ENCODE data around the gene ADSL. TPM values are rescaled to one million over a fixed set of nuclear protein-coding genes. Genes with fewer than 3 reads are reported as not detected.
A peak's percentile ranks its signal among the peaks of the same experiment; 100 is the strongest.

Gene ADSL
- total and polyA plus RNA-seq, 2 donors (not counting 1 experiment from before 2014, with no cell fraction given): 67.0 to 89.8 TPM

DNA sequence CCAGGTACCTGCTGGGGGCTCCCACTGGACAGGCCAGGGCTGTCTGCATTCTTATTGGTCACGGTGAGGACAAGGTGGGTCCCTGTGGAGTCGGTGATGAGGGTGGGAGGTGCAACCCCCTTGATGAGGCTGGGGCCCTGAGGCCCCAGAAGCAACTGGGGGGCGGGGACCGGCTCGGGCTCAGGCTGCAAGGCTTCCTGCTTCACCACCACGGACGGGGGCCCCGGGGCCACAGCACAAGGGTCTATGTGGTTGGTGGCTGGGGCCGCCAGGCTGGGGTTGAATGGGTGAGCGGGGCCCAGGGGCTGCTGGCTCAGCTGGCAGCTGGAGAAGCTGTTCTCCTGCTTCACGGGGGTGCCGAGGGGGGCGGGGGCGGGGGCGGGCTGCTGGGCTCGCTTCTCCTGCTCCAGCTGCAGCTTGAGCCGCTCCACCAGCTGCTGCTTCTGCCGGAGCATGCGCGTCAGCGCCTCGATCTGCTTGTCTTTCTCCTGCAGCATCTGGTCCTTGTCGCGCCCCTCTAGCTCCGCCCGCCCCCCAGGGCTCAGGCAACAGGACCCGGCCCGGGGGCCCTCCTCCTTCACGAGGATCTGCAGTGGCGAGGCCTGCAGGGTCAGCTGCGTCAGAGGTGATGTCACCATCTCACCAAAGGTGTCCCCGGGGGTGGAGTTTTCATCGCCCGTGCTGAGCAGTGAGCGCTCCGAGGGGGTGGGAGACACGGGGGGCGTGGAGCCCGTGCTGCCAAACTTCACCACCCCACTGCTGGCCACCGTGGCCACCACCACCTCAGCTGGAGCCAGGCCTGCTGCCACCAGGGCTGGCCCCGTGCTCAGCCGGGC is 72.3 kb downstream of the ADSL start:
- no peak overlapping the region for H2AFZ ChIP-seq (ENCODE audit: low read length)
- H4K20me1 ChIP-seq (ENCODE audit: control insufficient read depth, extremely low read depth, insufficient read depth, low read length): no peaks in the 10 kb centered on the region
- no peak overlapping the region for H3K27ac ChIP-seq (ENCODE audit: insufficient read depth, low read length)
- DNase-seq (ENCODE audit: low read depth in 2 of 2): peak in 1 of 2 donors; percentile 56
- no peaks in the 10 kb centered on the region for H3K9me3 ChIP-seq (ENCODE audit: control insufficient read depth, insufficient read depth, low read depth, low read length)
- peaks cover 32% of the 10 kb centered on the region for H3K36me3 ChIP-seq (ENCODE audit: control insufficient read depth, insufficient read depth, low read length)
- no peak overlapping the region for H3K9ac ChIP-seq (ENCODE audit: insufficient read depth, low read length)
- TF ChIP-seq EZH2 (IDR thresholded peaks at IDR 0.05; ENCODE audit: low read length, missing control alignments): no peak
- TF ChIP-seq, protein P1, sequence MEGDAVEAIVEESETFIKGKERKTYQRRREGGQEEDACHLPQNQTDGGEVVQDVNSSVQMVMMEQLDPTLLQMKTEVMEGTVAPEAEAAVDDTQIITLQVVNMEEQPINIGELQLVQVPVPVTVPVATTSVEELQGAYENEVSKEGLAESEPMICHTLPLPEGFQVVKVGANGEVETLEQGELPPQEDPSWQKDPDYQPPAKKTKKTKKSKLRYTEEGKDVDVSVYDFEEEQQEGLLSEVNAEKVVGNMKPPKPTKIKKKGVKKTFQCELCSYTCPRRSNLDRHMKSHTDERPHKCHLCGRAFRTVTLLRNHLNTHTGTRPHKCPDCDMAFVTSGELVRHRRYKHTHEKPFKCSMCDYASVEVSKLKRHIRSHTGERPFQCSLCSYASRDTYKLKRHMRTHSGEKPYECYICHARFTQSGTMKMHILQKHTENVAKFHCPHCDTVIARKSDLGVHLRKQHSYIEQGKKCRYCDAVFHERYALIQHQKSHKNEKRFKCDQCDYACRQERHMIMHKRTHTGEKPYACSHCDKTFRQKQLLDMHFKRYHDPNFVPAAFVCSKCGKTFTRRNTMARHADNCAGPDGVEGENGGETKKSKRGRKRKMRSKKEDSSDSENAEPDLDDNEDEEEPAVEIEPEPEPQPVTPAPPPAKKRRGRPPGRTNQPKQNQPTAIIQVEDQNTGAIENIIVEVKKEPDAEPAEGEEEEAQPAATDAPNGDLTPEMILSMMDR (conservative IDR thresholded peaks at IDR 0.05 in 1 of 2, IDR thresholded peaks at IDR 0.05 in 1 of 2; ENCODE audit: low read depth in 1 of 2, low read length in 2 of 2): no peak
- H3K4me2 ChIP-seq (ENCODE audit: extremely low read depth, insufficient read depth, low read length): no peak overlapping the region
- no peaks in the 10 kb centered on the region for H3K79me2 ChIP-seq (ENCODE audit: control insufficient read depth, insufficient read depth, low read length)
- no peaks in the 10 kb centered on the region for H3K27me3 ChIP-seq (ENCODE audit: control insufficient read depth, insufficient read depth, low read length)
- H3K4me3 ChIP-seq (replicated peaks in 1 of 4; ENCODE audit: control extremely low read depth in 1 of 4, insufficient read depth in 1 of 4, low read depth in 3 of 4, low read length in 4 of 4): no peak overlapping the region
- peaks cover 5% of the 10 kb centered on the region for H3K4me1 ChIP-seq (ENCODE audit: control insufficient read depth, extremely low read depth, insufficient read depth, low read length)

DNA sequence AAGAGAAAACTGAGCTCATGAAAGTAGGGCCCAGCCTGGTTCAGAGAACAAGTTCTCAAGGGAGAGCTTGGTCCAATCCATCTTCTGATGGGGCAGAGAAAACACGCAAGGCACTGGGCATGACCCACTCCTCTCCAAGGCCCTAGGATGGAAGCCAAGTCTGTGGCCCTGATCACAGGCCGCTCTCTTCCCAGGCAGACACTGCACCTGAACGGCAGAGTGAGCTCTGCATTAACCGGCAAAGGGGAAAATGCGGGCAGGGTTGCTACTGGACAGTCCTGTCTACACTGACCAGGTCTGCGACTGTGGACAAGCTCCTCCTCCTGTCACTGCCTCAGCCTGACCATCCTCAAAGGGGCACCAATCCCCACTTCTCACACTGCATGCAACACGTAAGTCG is 73.4 kb downstream of the ADSL start:
- H3K4me3 ChIP-seq (replicated peaks in 1 of 4; ENCODE audit: control extremely low read depth in 1 of 4, insufficient read depth in 1 of 4, low read depth in 3 of 4, low read length in 4 of 4): no peak overlapping the region
- no peaks in the 10 kb centered on the region for H3K27me3 ChIP-seq (ENCODE audit: control insufficient read depth, insufficient read depth, low read length)
- no peak for TF ChIP-seq EZH2 (IDR thresholded peaks at IDR 0.05; ENCODE audit: low read length, missing control alignments)
- H3K79me2 ChIP-seq (ENCODE audit: control insufficient read depth, insufficient read depth, low read length): no peaks in the 10 kb centered on the region
- no peak overlapping the region for H3K9ac ChIP-seq (ENCODE audit: insufficient read depth, low read length)
- H3K27ac ChIP-seq (ENCODE audit: insufficient read depth, low read length): no peak overlapping the region
- peaks cover 37% of the 10 kb centered on the region for H3K36me3 ChIP-seq (ENCODE audit: control insufficient read depth, insufficient read depth, low read length)
- no peaks in the 10 kb centered on the region for H3K9me3 ChIP-seq (ENCODE audit: control insufficient read depth, insufficient read depth, low read depth, low read length)
- DNase-seq (ENCODE audit: low read depth in 2 of 2): no peak
- no peaks in the 10 kb centered on the region for H4K20me1 ChIP-seq (ENCODE audit: control insufficient read depth, extremely low read depth, insufficient read depth, low read length)
- no peak overlapping the region for H3K4me2 ChIP-seq (ENCODE audit: extremely low read depth, insufficient read depth, low read length)
- H2AFZ ChIP-seq (ENCODE audit: low read length): no peak overlapping the region
- peaks cover 5% of the 10 kb centered on the region for H3K4me1 ChIP-seq (ENCODE audit: control insufficient read depth, extremely low read depth, insufficient read depth, low read length)

DNA sequence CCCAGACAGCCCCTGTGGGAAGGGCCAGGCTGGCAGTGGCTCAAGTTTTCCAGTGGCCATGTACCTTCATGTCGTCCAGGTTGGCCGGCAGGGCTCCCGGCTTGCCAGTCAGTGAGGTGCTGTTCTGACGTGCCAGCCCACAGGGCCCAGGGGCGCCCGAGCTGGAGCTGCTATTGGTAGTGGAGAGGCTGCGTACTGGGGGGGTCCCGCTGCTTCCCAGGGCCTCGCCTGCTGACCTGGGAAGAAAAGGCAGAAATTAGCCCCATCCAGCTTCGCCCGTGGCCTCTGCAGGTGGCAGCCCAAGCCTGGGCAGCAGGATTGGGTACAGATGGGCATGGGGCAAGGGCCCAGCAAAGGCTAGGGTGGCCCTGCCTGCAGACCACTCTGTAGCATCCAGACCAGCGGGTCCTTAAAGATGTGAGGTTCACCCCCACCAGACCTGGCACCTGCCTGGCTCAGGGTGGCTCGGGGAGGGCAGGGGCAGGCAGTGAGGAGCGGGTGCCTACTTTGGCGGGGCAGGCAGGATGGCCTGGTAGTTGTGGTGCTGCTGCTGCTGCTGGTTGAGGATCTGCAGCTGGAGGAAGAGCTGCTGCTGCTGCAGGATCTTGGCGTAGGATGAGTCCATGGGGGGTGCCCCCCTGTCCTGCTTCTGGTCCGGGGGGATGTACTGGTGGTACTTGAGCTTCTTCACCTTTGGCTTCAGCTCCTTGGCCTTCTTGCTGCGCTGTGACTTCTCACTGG is 74.2 kb downstream of the ADSL start:
- TF ChIP-seq EZH2 (IDR thresholded peaks at IDR 0.05; ENCODE audit: low read length, missing control alignments): no peak
- TF ChIP-seq, protein P1 (conservative IDR thresholded peaks at IDR 0.05 in 1 of 2, IDR thresholded peaks at IDR 0.05 in 1 of 2; ENCODE audit: low read depth in 1 of 2, low read length in 2 of 2): no peak
- no peaks in the 10 kb centered on the region for H4K20me1 ChIP-seq (ENCODE audit: control insufficient read depth, extremely low read depth, insufficient read depth, low read length)

More for the DNA sequence above, 74.2 kb downstream of the ADSL start:
- H3K4me2 ChIP-seq (ENCODE audit: extremely low read depth, insufficient read depth, low read length): no peak overlapping the region
- H2AFZ ChIP-seq (ENCODE audit: low read length): no peak overlapping the region
- no peaks in the 10 kb centered on the region for H3K4me1 ChIP-seq (ENCODE audit: control insufficient read depth, extremely low read depth, insufficient read depth, low read length)
- H3K27ac ChIP-seq (ENCODE audit: insufficient read depth, low read length): no peak overlapping the region
- no peaks in the 10 kb centered on the region for H3K27me3 ChIP-seq (ENCODE audit: control insufficient read depth, insufficient read depth, low read length)
- H3K36me3 ChIP-seq (ENCODE audit: control insufficient read depth, insufficient read depth, low read length): peaks cover 42% of the 10 kb centered on the region
- no peak overlapping the region for H3K4me3 ChIP-seq (replicated peaks in 1 of 4; ENCODE audit: control extremely low read depth in 1 of 4, insufficient read depth in 1 of 4, low read depth in 3 of 4, low read length in 4 of 4)
- DNase-seq (ENCODE audit: low read depth in 2 of 2): no peak
- no peaks in the 10 kb centered on the region for H3K79me2 ChIP-seq (ENCODE audit: control insufficient read depth, insufficient read depth, low read length)
- no peaks in the 10 kb centered on the region for H3K9me3 ChIP-seq (ENCODE audit: control insufficient read depth, insufficient read depth, low read depth, low read length)
- no peak overlapping the region for H3K9ac ChIP-seq (ENCODE audit: insufficient read depth, low read length)

Data from fibroblast of lung (primary cell).